ENCODE data around the gene CSAD.

CSAD gene

GRCh38 chr12:53131844-53132243 is 48.9 kb downstream of the CSAD start:
- peak; percentile 33 for DNase-seq

- peak; percentile 30 for DNase-seq
Observed at GRCh38 chr12:53128780-53129569, 51.8 kb downstream of the CSAD start.

- DNase-seq: no peak
Observed at GRCh38 chr12:53127169-53127568, 53.6 kb downstream of the CSAD start.

GRCh38 chr12:53124352-53124723 is 56.4 kb downstream of the CSAD start:
- DNase-seq: no peak

- DNase-seq: peak; percentile 52
Observed at GRCh38 chr12:53123578-53124351, 57.0 kb downstream of the CSAD start.

- DNase-seq: peak; percentile 37
Observed at GRCh38 chr12:53122961-53123468, 57.7 kb downstream of the CSAD start.

GRCh38 chr12:53120685-53121525 is 59.8 kb downstream of the CSAD start:
- peak; percentile 47 for DNase-seq

- peak; percentile 17 for DNase-seq
Observed at GRCh38 chr12:53118751-53119300, 61.9 kb downstream of the CSAD start.

GRCh38 chr12:53115891-53116648 is 64.7 kb downstream of the CSAD start:
- DNase-seq: peak; percentile 41

GRCh38 chr12:53115112-53115890 is 65.4 kb downstream of the CSAD start:
- DNase-seq: peak; percentile 44

- no peak for DNase-seq
Observed at GRCh38 chr12:53113951-53114350, 66.8 kb downstream of the CSAD start.

GRCh38 chr12:53113136-53113705 is 67.5 kb downstream of the CSAD start:
- DNase-seq: peak; percentile 21

GRCh38 chr12:53112431-53112830 is 68.3 kb downstream of the CSAD start:
- DNase-seq: peak; percentile 9
